ENCODE results near the gene FHAD1.
"Not testable (repeated sequence)": the region's sequence is repeated elsewhere in the genome, so short reads cannot be mapped to it uniquely, and the experiment has no call there.

DNA sequence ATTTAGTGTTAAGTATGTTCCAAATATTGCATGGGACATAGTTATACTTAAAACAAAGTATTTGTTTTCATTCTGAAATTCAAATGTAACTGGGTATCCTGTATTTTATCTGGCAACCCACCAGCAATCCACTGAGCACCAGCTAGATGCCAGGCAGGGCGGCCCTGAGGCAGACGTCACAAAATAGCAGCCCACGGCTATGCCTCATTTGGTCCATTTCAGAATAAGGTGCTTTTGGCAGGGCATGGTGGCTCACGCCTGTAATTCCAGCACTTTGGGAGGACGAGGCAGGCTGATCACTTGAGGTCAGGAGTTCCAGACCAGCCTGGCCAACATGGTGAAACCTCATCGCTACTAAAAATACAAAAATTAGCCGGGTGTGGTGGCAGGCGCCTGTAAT is 142.8 kb downstream of the FHAD1 start:
- TF ChIP-seq, protein P1, sequence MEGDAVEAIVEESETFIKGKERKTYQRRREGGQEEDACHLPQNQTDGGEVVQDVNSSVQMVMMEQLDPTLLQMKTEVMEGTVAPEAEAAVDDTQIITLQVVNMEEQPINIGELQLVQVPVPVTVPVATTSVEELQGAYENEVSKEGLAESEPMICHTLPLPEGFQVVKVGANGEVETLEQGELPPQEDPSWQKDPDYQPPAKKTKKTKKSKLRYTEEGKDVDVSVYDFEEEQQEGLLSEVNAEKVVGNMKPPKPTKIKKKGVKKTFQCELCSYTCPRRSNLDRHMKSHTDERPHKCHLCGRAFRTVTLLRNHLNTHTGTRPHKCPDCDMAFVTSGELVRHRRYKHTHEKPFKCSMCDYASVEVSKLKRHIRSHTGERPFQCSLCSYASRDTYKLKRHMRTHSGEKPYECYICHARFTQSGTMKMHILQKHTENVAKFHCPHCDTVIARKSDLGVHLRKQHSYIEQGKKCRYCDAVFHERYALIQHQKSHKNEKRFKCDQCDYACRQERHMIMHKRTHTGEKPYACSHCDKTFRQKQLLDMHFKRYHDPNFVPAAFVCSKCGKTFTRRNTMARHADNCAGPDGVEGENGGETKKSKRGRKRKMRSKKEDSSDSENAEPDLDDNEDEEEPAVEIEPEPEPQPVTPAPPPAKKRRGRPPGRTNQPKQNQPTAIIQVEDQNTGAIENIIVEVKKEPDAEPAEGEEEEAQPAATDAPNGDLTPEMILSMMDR (IDR thresholded peaks at IDR 0.05), result not testable (repeated sequence)
- TF ChIP-seq POLR2A (IDR thresholded peaks at IDR 0.05), result not testable (repeated sequence)

Measured in Peyer's patch (tissue), 4 donors.